Inflammatory macrophage treated with lipopolysaccharide for 1 hour (primary cell): ENCODE data around the gene NEFH.

ENCODE experiments used
- DNase-seq, 2 donors: peaks; one replicate each; pipeline ENCODE4 v3.0.0-alpha.2; 2020 to 2022

Gene NEFH

GRCh38 chr22:29463629-29464028 lies 16.4 kb upstream of the NEFH start:
- no peak for DNase-seq

GRCh38 chr22:29464581-29464980 lies 15.4 kb upstream of the NEFH start:
- DNase-seq = no peak

GRCh38 chr22:29469755-29470154 lies 10.3 kb upstream of the NEFH start:
- DNase-seq = no peak

- peak; percentile 42 to 81 for DNase-seq
These were observed 9.7 kb upstream of the NEFH start for GRCh38 chr22:29470159-29470855.

- DNase-seq = no peak
These were observed 7.0 kb upstream of the NEFH start for GRCh38 chr22:29473001-29473400.

GRCh38 chr22:29475550-29475949 lies 4.5 kb upstream of the NEFH start:
- DNase-seq = no peak

GRCh38 chr22:29476116-29476515 lies 3.9 kb upstream of the NEFH start:
- no peak for DNase-seq

- no peak for DNase-seq
These were observed 2.2 kb upstream of the NEFH start for GRCh38 chr22:29477723-29478318.

- peak in 1 of 2 donors; percentile 9 for DNase-seq
These were observed 1.4 kb upstream of the NEFH start for GRCh38 chr22:29478326-29479276.

GRCh38 chr22:29480262-29480511 lies 169 bp downstream of the NEFH start:
- no peak for DNase-seq

- DNase-seq = peak; percentile 50 to 66
These were observed 670 bp downstream of the NEFH start for GRCh38 chr22:29480512-29481264.

- peak; percentile 17 to 37 for DNase-seq
These were observed 1.4 kb downstream of the NEFH start for GRCh38 chr22:29481265-29482000.

- DNase-seq = no peak
These were observed 2.2 kb downstream of the NEFH start for GRCh38 chr22:29482253-29482652.

GRCh38 chr22:29482726-29483125 lies 2.7 kb downstream of the NEFH start:
- DNase-seq = no peak

GRCh38 chr22:29483254-29483653 lies 3.2 kb downstream of the NEFH start:
- no peak for DNase-seq

GRCh38 chr22:29484642-29485041 lies 4.6 kb downstream of the NEFH start:
- DNase-seq = peak; percentile 30 to 82

- no peak for DNase-seq
These were observed 5.4 kb downstream of the NEFH start for GRCh38 chr22:29485448-29485847.

GRCh38 chr22:29487426-29487986 lies 7.5 kb downstream of the NEFH start:
- DNase-seq = peak in 1 of 2 donors; percentile 3

- peak; percentile 67 to 77 for DNase-seq
These were observed 9.2 kb downstream of the NEFH start for GRCh38 chr22:29489127-29489780.

- DNase-seq = no peak
These were observed 11.0 kb downstream of the NEFH start for GRCh38 chr22:29491012-29491411.

GRCh38 chr22:29493636-29494035 lies 13.6 kb downstream of the NEFH start:
- DNase-seq = no peak

GRCh38 chr22:29499852-29500251 lies 19.8 kb downstream of the NEFH start:
- no peak for DNase-seq
